ENCODE measurements around the gene ENTR1.
A peak's percentile ranks its signal among the peaks of the same experiment; 100 is the strongest.

Gene ENTR1

GRCh38 chr9:136410500-136411287, at the start of gene ENTR1, which contains the start of gene PMPCA:
Gene ENTR1, minus strand, starts transcription at chr9:136410614. Its CDS starts 217 bp downstream, at chr9:136410397.
Gene PMPCA, plus strand, starts transcription at chr9:136410658. Its CDS starts 11 bp downstream, at chr9:136410669.
- peak; percentile 83 for DNase-seq

GRCh38 chr9:136459425-136459824, 49.0 kb upstream of the ENTR1 start:
- DNase-seq, result no peak

- no peak for DNase-seq
Observed at GRCh38 chr9:136457326-136457725, 46.9 kb upstream of the ENTR1 start.

GRCh38 chr9:136456258-136456657, 45.8 kb upstream of the ENTR1 start:
- no peak for DNase-seq

GRCh38 chr9:136455043-136456002, 44.9 kb upstream of the ENTR1 start:
- no peak for DNase-seq

GRCh38 chr9:136454026-136454796, 43.8 kb upstream of the ENTR1 start:
- DNase-seq, result peak; percentile 14

- no peak for DNase-seq
Observed at GRCh38 chr9:136453326-136453725, 42.9 kb upstream of the ENTR1 start.

- DNase-seq, result no peak
Observed at GRCh38 chr9:136451221-136451877, 40.9 kb upstream of the ENTR1 start.

GRCh38 chr9:136448655-136449054, 38.2 kb upstream of the ENTR1 start:
- no peak for DNase-seq

- DNase-seq, result no peak
Observed at GRCh38 chr9:136447173-136447778, 36.9 kb upstream of the ENTR1 start.

GRCh38 chr9:136445799-136446198, 35.4 kb upstream of the ENTR1 start:
- no peak for DNase-seq

- DNase-seq, result no peak
Observed at GRCh38 chr9:136444102-136444501, 33.7 kb upstream of the ENTR1 start.

- DNase-seq, result no peak
Observed at GRCh38 chr9:136443687-136444086, 33.3 kb upstream of the ENTR1 start.

GRCh38 chr9:136443087-136443486, 32.7 kb upstream of the ENTR1 start:
- DNase-seq, result no peak

- no peak for DNase-seq
Observed at GRCh38 chr9:136442265-136442664, 31.9 kb upstream of the ENTR1 start.

- DNase-seq, result no peak
Observed at GRCh38 chr9:136441681-136442245, 31.3 kb upstream of the ENTR1 start.

- no peak for DNase-seq
Observed at GRCh38 chr9:136441191-136441680, 30.8 kb upstream of the ENTR1 start.

- DNase-seq, result peak; percentile 12
Observed at GRCh38 chr9:136439481-136440408, 29.3 kb upstream of the ENTR1 start, which contains the start of gene INPP5E. Gene INPP5E, minus strand, starts transcription at chr9:136439845. Its CDS starts 426 bp downstream, at chr9:136439419.

- DNase-seq, result no peak
Observed at GRCh38 chr9:136438548-136439480, 28.4 kb upstream of the ENTR1 start.
